HUES6 (cell line): ENCODE results near the gene DCBLD2.

Experiments
- H3K27ac ChIP-seq: 2 replicates; pipeline ENCODE4 v1.7.0; 2013; ENCODE audit warnings: low read depth, mild to moderate bottlenecking, low read length, inconsistent platforms
- H3K27me3 ChIP-seq: 2 replicates; pipeline ENCODE4 v1.6.1; 2013; ENCODE audit warnings: low read length; ENCODE audit not compliant: control insufficient read depth, insufficient read depth
- H3K36me3 ChIP-seq: 2 replicates; pipeline ENCODE4 v1.6.1; 2013; ENCODE audit warnings: low read length; ENCODE audit not compliant: control insufficient read depth, insufficient read depth
- H3K4me1 ChIP-seq: 2 replicates; pipeline ENCODE4 v1.6.1; 2013; ENCODE audit warnings: low read length; ENCODE audit not compliant: control insufficient read depth, insufficient read depth
- H3K4me3 ChIP-seq: 2 replicates; pipeline ENCODE4 v1.5.1; 2013; ENCODE audit warnings: low read depth, low read length
- H3K9ac ChIP-seq: one replicate; pipeline ENCODE4 v1.6.1; 2013; ENCODE audit warnings: mild to moderate bottlenecking, low read length
- H3K9me3 ChIP-seq: 2 replicates; pipeline ENCODE4 v1.6.1; 2013; ENCODE audit warnings: low read depth, low read length; ENCODE audit not compliant: control insufficient read depth, insufficient read depth

Gene DCBLD2

DNA sequence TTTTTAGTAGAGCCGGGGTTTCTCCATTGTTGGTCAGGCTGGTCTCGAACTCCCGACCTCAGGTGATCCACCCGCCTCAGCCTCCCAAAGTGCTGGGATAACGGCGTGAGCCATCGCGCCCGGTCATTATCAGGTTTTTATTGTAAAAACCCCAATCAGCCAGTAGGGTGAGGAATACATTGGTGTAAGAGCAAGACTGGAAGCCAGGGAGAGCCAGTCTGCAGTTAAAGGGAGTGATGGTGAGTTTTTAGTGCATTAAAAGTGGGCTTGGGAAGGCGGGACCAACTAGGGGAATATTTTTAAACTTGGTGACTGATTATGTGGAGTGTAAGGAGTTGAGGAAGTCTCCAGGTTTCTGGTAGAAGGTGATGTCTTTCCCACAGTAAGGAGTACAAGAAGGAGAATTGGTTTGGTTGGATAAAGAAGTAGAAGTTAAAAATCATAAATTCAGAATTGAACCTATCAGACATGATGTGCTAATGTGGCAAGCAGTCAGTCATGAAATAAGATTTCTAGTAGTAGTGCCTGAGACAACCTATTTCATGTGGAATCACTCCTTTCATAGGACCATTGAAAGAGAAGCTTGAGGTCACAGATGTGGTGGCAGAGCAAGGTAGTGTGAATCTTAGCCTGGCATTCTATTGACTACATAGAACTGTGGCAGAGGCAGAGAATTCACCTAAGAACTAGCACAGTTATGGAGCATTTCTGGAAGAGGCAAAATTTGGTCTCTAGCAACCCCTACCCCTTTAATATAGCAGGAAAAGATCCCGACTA, 2.4 kb upstream of the DCBLD2 start:
- no peak overlapping the region for H3K27ac ChIP-seq
- H3K27me3 ChIP-seq, result no peaks in the 10 kb centered on the region
- peaks cover 13% of the 10 kb centered on the region for H3K4me1 ChIP-seq
- H3K9me3 ChIP-seq, result no peaks in the 10 kb centered on the region
- H3K4me3 ChIP-seq, result no peak overlapping the region
- H3K36me3 ChIP-seq, result no peaks in the 10 kb centered on the region
- H3K9ac ChIP-seq, result no peak overlapping the region

DNA sequence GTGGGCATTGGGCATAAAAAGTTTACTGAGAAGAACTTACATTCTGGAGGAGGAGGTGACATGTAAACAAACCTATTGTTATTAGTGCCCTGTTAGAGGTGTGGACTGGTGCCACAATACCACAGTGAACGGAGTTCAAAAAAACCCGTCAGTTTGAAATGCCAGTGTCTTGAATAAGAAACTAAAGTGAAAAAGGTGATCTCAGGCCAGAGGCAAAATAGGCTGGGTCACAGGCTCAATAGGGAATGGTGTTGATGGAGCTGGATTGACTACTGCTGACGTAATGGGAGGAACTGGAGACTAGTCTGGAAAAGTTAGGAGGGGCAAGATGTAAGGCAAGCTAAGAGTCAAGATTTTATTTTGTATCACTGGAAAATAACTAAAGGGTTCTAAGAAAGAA, 1.6 kb upstream of the DCBLD2 start:
- peaks cover 13% of the 10 kb centered on the region for H3K4me1 ChIP-seq
- H3K9me3 ChIP-seq, result no peaks in the 10 kb centered on the region
- no peak overlapping the region for H3K9ac ChIP-seq
- H3K36me3 ChIP-seq, result no peaks in the 10 kb centered on the region
- H3K27ac ChIP-seq, result no peak overlapping the region
- no peak overlapping the region for H3K4me3 ChIP-seq
- no peaks in the 10 kb centered on the region for H3K27me3 ChIP-seq

DNA sequence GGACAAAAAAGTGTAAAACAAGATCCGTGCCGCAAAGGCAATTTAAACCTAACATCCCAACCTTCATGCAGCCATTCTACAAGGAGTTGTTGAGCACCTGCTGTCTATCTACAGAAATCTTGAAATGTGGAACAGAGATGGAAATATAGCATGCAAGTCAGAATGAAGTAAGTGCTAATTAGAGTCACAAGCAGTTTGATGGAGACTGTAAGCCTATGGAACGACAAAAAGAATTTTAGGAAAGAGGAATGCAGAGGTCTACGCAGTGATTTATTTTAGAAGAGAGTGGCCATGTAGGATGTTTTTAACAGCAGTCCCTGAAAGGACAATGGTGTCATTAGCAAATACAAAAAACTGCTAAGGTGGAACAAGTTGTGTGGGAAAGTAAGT, 851 bp upstream of the DCBLD2 start:
- Histone ChIP-seq H3K4me1 (peaks cover 13% of the 10 kb centered on the region), H3K36me3 (no peaks in the 10 kb centered on the region), H3K27ac (no peak overlapping the region), H3K27me3 (no peaks in the 10 kb centered on the region), H3K9ac (peak overlapping the region; percentile 65), H3K9me3 (no peaks in the 10 kb centered on the region), H3K4me3 (peak overlapping the region; percentile 70)

DNA sequence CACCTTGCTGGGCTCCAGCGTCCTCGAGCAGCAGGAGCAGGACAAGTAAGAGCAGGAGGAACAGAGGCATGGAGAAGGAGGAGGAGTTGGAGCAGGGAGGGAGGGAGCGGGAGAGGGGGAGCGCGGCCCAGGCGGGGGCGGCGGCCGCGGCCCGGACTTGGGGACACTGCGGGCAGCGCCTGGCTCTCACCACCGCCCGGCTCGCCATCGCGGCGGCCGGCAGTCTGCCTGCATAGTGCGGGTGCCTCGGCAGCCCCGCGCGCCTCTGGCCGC, 440 bp downstream of the DCBLD2 start:
- Histone ChIP-seq H3K4me1 (peaks cover 13% of the 10 kb centered on the region), H3K4me3 (peak overlapping the region; percentile 98), H3K27me3 (no peaks in the 10 kb centered on the region), H3K27ac (peak overlapping the region; percentile 85), H3K36me3 (no peaks in the 10 kb centered on the region), H3K9ac (peak overlapping the region; percentile 91), H3K9me3 (no peaks in the 10 kb centered on the region)

DNA sequence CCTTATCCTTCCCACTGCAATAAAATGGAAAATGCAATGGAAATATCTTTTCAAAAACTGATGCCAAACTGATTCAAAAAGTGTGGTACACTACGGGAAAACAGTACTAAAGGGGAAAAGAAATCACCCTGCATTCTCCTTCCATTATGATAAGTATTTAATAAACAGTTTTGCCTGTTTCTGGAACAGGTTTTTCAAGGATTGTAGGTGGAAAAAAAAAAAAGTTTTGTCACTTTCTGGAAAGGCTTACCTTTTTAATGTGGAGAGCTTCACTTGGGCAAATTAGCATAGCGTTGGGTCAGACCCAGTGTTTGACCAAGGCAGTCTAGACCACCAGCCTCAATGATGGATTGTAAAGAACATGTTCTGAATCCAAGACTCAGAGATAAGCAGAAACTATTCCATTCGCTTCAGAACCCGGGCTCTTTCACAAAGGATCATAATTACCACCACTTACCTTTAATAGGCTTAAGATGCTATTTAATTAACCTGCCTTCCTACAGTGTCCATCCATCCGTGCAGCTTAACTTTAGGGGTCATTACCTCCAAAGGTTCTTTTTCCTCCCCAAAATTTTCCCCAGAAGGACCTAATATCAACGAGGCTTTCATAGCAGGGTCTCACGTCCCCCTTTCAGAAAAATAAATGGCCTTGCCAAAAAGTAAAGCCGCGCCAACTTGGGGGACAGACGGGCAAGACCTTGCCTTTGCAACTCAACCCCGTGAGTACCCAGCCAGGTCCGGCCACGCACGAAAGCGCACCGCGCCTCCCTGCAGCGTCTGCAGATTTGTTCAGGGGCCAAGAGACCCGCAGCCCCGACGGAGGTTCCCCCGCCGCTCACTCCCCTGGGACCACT, 1.0 kb downstream of the DCBLD2 start:
- peak overlapping the region; percentile 98 for H3K4me3 ChIP-seq
- peak overlapping the region; percentile 85; the same call in 1 of the 2 replicates for H3K27ac ChIP-seq
- H3K27me3 ChIP-seq, result no peaks in the 10 kb centered on the region
- H3K4me1 ChIP-seq, result peaks cover 16% of the 10 kb centered on the region
- no peaks in the 10 kb centered on the region for H3K9me3 ChIP-seq
- H3K36me3 ChIP-seq, result no peaks in the 10 kb centered on the region
- H3K9ac ChIP-seq, result peak overlapping the region; percentile 91

DNA sequence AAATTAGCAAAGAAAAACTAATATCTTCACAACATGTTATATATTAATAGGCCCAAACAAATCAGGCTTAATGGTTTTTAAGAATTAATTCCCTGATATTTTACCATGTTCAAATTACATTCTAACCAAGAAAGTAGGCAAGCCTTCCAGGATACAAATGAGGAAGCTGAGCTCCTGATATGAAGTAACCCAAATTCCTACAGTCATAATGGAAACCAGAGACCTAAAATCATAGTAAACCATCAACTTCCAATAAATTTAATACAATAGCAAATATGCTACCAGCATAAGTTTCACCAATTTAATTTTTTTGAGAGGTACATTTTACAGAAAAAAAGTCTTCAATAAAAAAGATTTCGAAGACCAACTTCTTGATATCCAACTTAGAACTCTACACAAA, 3.8 kb downstream of the DCBLD2 start:
- Histone ChIP-seq H3K27me3 (no peaks in the 10 kb centered on the region), H3K9me3 (no peaks in the 10 kb centered on the region), H3K4me3 (no peak overlapping the region), H3K9ac (no peak overlapping the region), H3K27ac (no peak overlapping the region), H3K36me3 (no peaks in the 10 kb centered on the region), H3K4me1 (peaks cover 24% of the 10 kb centered on the region)

DNA sequence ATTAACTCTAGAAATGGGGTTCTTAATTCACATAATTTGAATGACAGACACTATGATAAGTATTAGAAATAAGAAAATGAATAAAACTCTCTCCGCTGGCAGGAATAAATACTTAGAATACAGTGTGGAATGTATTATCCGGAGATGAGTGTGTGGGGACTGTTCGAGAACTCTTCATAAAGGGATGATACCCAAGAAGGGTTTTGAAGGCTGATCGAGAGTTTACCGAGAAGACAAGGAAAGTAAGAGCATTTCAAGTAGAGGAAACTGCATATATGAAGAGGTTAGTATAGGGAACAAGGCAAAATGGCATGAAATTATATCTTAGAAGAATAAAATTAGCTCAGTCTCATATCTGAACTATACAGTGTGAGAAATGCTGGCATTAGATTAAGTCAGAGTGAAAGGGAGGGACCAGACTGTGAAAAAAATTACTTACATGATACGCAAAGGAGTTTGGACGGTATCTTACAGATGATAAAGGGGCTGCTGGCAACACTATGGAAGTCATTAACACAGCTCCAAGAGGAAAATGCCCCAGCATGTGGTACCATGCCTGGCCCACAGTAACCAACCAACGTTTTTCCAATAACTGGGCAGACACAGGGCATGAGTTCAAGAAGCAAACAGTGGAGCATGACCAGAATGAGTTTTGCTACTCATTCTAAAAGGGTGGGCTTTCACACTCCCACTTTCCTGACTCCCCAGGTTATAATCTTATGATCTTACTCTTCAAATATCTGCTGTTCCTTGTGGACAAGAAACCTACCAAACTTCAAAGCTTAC, 6.5 kb downstream of the DCBLD2 start:
- peaks cover 45% of the 10 kb centered on the region for H3K4me1 ChIP-seq
- no peak overlapping the region for H3K9ac ChIP-seq
- no peak overlapping the region for H3K4me3 ChIP-seq
- no peaks in the 10 kb centered on the region for H3K9me3 ChIP-seq
- no peak overlapping the region for H3K27ac ChIP-seq
- no peaks in the 10 kb centered on the region for H3K36me3 ChIP-seq
- no peaks in the 10 kb centered on the region for H3K27me3 ChIP-seq

DNA sequence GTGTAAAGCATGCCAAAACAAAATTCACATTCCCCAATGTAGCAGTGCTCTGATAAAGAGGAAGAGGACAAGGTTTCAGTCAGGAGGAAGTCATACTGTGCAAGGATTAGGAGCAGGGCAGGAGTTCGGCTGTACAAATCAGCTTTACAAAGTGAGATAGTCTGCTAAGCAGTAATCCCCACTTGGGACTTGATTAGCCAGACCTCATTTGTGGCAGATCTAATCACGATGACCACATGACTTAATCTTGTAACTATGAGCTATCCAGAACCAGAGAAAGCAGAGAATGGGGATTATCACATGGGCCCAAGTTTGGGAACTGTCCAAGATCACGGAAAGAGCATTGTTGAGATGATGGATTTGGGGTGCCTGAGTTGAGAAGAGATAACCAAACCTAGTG, 7.8 kb downstream of the DCBLD2 start:
- Histone ChIP-seq H3K4me3 (no peak overlapping the region), H3K9ac (no peak overlapping the region), H3K4me1 (peaks cover 48% of the 10 kb centered on the region), H3K36me3 (no peaks in the 10 kb centered on the region), H3K9me3 (no peaks in the 10 kb centered on the region), H3K27me3 (no peaks in the 10 kb centered on the region), H3K27ac (no peak overlapping the region)

DNA sequence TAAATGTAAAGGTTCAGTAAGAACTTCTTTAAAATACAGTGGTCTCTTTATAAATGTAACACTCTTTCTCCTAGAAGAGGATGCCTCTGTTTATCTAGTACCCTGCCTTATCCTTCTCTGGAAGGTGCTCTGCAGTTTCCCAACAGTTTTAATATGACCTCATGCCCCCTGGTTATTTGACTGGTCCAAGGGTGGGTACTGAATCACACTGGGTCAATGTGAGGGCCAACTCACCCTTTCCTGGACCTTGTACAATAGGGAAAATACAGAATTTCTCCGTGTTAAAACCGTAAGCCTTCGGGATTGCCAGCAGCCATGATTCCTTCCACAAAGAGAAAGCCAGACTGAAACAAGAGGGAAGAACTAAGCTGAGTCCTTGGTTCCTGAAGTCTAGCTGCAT, 9.2 kb downstream of the DCBLD2 start:
- no peak overlapping the region for H3K9ac ChIP-seq
- H3K4me1 ChIP-seq, result peaks cover 55% of the 10 kb centered on the region
- no peak overlapping the region for H3K4me3 ChIP-seq
- no peaks in the 10 kb centered on the region for H3K27me3 ChIP-seq
- H3K27ac ChIP-seq, result no peak overlapping the region
- H3K9me3 ChIP-seq, result no peaks in the 10 kb centered on the region
- no peaks in the 10 kb centered on the region for H3K36me3 ChIP-seq

DNA sequence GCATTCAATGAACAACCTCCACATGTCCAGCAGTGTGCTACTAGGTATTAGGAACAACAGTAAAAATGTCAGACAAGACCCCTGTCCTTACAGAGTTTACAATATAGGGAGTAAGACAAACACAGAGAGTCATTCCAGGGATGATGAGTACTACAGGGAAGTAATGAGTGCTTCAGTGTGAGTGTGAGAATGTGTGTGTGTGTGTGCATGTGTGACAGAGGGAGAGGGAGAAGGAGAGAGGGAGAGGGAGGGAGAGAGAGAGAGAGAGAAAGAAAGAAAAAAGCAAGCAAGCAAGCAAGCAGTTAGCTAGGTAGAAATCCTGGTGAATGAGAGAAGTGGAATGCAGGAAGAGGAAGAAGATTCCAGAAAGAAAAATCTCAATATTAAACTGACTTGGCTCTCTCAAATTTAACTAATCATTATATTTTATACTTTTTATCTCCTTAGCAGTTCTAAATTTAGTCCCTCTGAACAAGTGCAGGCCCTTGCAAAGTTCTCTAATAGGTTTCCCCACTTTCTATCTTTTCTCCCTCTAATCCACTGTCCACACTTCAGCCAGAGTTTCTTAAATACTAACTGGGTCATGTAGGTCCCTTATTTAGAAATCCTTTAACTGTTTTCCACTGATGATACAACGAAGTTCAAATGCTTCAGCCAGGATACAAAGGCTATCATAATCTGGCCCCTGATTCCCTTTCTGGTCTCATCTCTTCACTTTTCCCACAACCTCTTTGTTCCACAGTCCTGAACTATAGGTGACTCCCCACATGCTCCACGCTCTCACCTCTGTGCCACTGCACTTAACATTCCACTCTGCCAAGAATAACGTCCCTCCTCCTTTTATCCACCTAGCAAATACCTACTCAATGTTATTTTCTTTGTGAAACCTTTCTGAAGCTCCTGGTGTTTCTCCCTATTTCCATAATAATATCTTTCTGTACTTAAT, 10.3 kb downstream of the DCBLD2 start:
- Histone ChIP-seq H3K36me3 (no peaks in the 10 kb centered on the region), H3K9ac (no peak overlapping the region), H3K27me3 (no peaks in the 10 kb centered on the region), H3K4me3 (no peak overlapping the region), H3K4me1 (peaks cover 63% of the 10 kb centered on the region), H3K27ac (no peak overlapping the region), H3K9me3 (no peaks in the 10 kb centered on the region)
